Epidermal melanocyte (primary cell): ENCODE measurements around the gene ATP11A.

ENCODE experiments used
- DNase-seq: peaks from one replicate; pipeline ENCODE4 v3.0.0; 2011; ENCODE audit warnings: low spot score; ENCODE audit not compliant: insufficient read length

Gene ATP11A

GRCh38 chr13:112903071-112903577 lies 213.3 kb downstream of the ATP11A start:
- DNase-seq = no peak

GRCh38 chr13:112903606-112904195 lies 213.9 kb downstream of the ATP11A start:
- no peak for DNase-seq

- no peak for DNase-seq
These were observed 214.7 kb downstream of the ATP11A start for GRCh38 chr13:112904436-112904960.

- no peak for DNase-seq
These were observed 215.2 kb downstream of the ATP11A start for GRCh38 chr13:112905086-112905485.

- no peak for DNase-seq
These were observed 215.8 kb downstream of the ATP11A start for GRCh38 chr13:112905619-112905989.

GRCh38 chr13:112905990-112906641 lies 216.3 kb downstream of the ATP11A start:
- no peak for DNase-seq

- DNase-seq = no peak
These were observed 217.4 kb downstream of the ATP11A start for GRCh38 chr13:112907286-112907685.

GRCh38 chr13:112907871-112908331 lies 218.1 kb downstream of the ATP11A start:
- no peak for DNase-seq

GRCh38 chr13:112908342-112908741 lies 218.5 kb downstream of the ATP11A start:
- DNase-seq = no peak

- no peak for DNase-seq
These were observed 220.2 kb downstream of the ATP11A start for GRCh38 chr13:112910016-112910415.

- DNase-seq = no peak
These were observed 220.9 kb downstream of the ATP11A start for GRCh38 chr13:112910616-112911280.

- DNase-seq = no peak
These were observed 221.5 kb downstream of the ATP11A start for GRCh38 chr13:112911285-112911701.

- no peak for DNase-seq
These were observed 222.0 kb downstream of the ATP11A start for GRCh38 chr13:112911883-112912282.

- DNase-seq = no peak
These were observed 223.0 kb downstream of the ATP11A start for GRCh38 chr13:112912726-112913440.

- DNase-seq = no peak
These were observed 226.5 kb downstream of the ATP11A start for GRCh38 chr13:112916296-112916695.

- DNase-seq = no peak
These were observed 227.3 kb downstream of the ATP11A start for GRCh38 chr13:112917056-112917664.

- DNase-seq = no peak
These were observed 227.9 kb downstream of the ATP11A start for GRCh38 chr13:112917737-112918136.

- DNase-seq = no peak
These were observed 228.4 kb downstream of the ATP11A start for GRCh38 chr13:112918266-112918665.

- no peak for DNase-seq
These were observed 228.9 kb downstream of the ATP11A start for GRCh38 chr13:112918746-112919145.

GRCh38 chr13:112923962-112924361 lies 234.1 kb downstream of the ATP11A start:
- DNase-seq = no peak

GRCh38 chr13:112924365-112924764 lies 234.5 kb downstream of the ATP11A start:
- no peak for DNase-seq
